OCI-LY7 (cell line): ENCODE data around the gene HOXC9.

Experiments used
- EZH2phosphoT487 ChIP-seq: fragments of 200-600 bp; sonication (generic); IDR thresholded peaks from 2 replicates; pipeline ENCODE4 v1.6.1; 2018; ENCODE audit warnings: low read depth, borderline replicate concordance, mild to moderate bottlenecking, mixed run types, antibody characterized with exemption, low read length, moderate library complexity, mixed read lengths
- TF ChIP-seq, protein P1 (sequence below): fragments of 200-600 bp; sonication (generic); conservative IDR thresholded peaks from 2 replicates; pipeline ENCODE4 v1.5.1; 2014; ENCODE audit warnings: mild to moderate bottlenecking, antibody characterized with exemption, low read length, moderate library complexity, mixed read lengths

DNA sequence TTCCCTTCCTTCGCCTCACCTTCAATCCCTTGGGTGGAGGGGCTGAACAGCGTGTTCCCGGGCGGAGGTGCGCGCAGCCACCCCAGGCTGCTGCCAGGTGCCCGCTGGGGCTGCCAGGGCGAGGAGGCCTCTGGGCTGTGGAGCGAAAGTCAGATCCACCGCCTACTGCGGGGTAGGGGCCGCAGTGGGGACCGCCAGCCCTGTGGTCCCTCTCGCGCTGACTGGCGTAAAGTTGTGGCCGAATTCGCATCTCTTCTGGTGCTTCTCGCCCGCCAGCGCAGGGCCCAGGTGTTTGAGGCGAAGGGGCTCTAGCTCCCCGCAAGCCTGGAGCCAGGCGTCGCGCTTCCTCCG is 46.8 kb downstream of the HOXC9 start:
- TF ChIP-seq, protein P1, sequence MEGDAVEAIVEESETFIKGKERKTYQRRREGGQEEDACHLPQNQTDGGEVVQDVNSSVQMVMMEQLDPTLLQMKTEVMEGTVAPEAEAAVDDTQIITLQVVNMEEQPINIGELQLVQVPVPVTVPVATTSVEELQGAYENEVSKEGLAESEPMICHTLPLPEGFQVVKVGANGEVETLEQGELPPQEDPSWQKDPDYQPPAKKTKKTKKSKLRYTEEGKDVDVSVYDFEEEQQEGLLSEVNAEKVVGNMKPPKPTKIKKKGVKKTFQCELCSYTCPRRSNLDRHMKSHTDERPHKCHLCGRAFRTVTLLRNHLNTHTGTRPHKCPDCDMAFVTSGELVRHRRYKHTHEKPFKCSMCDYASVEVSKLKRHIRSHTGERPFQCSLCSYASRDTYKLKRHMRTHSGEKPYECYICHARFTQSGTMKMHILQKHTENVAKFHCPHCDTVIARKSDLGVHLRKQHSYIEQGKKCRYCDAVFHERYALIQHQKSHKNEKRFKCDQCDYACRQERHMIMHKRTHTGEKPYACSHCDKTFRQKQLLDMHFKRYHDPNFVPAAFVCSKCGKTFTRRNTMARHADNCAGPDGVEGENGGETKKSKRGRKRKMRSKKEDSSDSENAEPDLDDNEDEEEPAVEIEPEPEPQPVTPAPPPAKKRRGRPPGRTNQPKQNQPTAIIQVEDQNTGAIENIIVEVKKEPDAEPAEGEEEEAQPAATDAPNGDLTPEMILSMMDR, result no peak
- TF ChIP-seq EZH2phosphoT487, result no peak
